Progenitor cell of endocrine pancreas (in vitro differentiated cells): ENCODE measurements around the gene DLX1. TPM values are rescaled to one million over a fixed set of nuclear protein-coding genes. Genes with fewer than 3 reads are reported as not detected.

Source experiments
- DNase-seq: peaks from one replicate; pipeline ENCODE4 v3.0.0; 2021; ENCODE audit warnings: low spot score; ENCODE audit not compliant: unreplicated experiment
- H3K27ac Mint-ChIP-seq: 2 replicates; pipeline ENCODE4 v1.8.0; 2021; ENCODE audit warnings: mild to moderate bottlenecking, moderate library complexity, mixed read lengths
- H3K27me3 Mint-ChIP-seq: 2 replicates; pipeline ENCODE4 v1.8.0; 2021; ENCODE audit warnings: mixed read lengths
- H3K36me3 Mint-ChIP-seq: 2 replicates; pipeline ENCODE4 v1.8.0; 2022; ENCODE audit warnings: mixed read lengths; ENCODE audit not compliant: insufficient read depth
- H3K4me1 Mint-ChIP-seq: 2 replicates; pipeline ENCODE4 v1.8.0; 2021; ENCODE audit warnings: low read depth, mixed read lengths
- H3K4me3 Mint-ChIP-seq: 2 replicates; pipeline ENCODE4 v1.8.0; 2021; ENCODE audit warnings: low read depth, mild to moderate bottlenecking, moderate library complexity, mixed read lengths
- H3K9me3 Mint-ChIP-seq: 2 replicates; pipeline ENCODE4 v1.8.0; 2021; ENCODE audit warnings: low read depth, mixed read lengths
- CTCF ChIP-seq: fragments of 200-600 bp; sonication (generic); IDR thresholded peaks from one replicate; pipeline ENCODE4 v1.5.0; 2021; ENCODE audit warnings: antibody characterized with exemption, mild to moderate bottlenecking; ENCODE audit not compliant: unreplicated experiment
- total RNA-seq: library from RNA; stranded (reverse); gene quantifications from 2 replicates; pipeline ENCODE4 v1.2.1, GENCODE V29; 2021

Gene DLX1
- total RNA-seq, 1 donor from 2014 or later = 1.7 TPM

DNA sequence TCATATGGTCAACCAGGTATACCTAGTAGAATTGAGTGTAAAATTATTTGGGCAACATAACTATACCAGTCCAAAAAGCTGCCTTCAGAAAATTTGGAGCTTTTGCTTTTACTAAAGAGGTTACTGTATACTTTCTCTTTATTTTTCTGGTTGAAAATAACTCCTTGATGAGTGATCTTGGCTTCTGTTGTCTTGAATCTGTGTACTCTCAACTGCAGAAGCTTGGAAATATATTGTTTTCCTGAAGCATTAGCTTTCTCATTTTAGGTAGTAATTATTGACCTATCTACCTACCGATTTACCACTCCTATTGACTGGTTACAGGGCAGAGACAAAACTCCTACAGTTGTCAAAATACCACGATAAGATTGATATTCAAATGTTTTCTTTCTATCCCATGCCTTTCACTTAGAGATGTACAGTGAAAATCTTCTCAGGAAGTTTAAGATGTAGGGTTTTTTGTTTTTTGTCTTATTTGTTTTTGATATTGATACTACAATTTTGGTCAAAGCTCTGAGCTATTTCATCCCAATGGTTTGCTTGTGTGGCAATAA lies 35.7 kb upstream of the DLX1 start:
- no peak for TF ChIP-seq CTCF
- no peak overlapping the region for H3K4me3 Mint-ChIP-seq
- no peaks in the 10 kb centered on the region for H3K9me3 Mint-ChIP-seq

DNA sequence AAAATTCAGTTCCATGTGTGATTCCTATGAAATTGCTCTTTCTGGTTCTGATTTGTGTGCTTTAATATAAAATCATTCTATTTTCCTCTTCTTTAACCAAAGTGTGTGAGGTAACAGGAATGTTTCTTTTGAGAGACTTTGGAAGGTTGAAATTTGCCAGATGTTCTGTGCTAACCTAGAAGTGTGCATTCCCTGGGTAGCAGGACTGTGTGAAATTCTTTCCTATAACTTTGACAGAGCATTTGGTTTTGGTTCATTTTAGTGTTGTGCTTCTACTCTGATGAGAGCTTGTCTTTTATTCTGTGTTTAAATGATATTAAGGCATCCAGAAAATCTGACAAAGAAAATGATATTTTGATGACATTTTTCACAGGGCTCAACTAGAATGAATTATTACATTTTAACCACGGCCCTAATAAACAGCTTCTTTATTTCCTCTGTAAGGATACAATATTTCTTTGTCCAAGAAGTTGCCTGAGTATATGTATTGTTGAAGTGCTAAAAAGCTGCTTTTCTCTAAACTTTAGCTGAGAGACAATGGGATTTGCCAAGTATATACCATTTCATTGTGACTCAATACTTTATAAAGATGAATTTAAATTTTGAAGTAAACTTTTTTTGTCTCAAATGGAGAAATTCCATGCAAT lies 34.7 kb upstream of the DLX1 start:
- H3K4me1 Mint-ChIP-seq = peaks cover 3% of the 10 kb centered on the region
- H3K4me3 Mint-ChIP-seq = no peak overlapping the region
- no peak overlapping the region for H3K27ac Mint-ChIP-seq
- DNase-seq = no peak
- no peaks in the 10 kb centered on the region for H3K36me3 Mint-ChIP-seq
- no peaks in the 10 kb centered on the region for H3K9me3 Mint-ChIP-seq
- TF ChIP-seq CTCF = no peak
- peaks cover 3% of the 10 kb centered on the region for H3K27me3 Mint-ChIP-seq

More for the DNA sequence above, 35.7 kb upstream of the DLX1 start:
- no peak for DNase-seq
- Mint-ChIP-seq H3K27me3 (peaks cover 3% of the 10 kb centered on the region), H3K27ac (no peak overlapping the region), H3K4me1 (peaks cover 3% of the 10 kb centered on the region), H3K36me3 (no peaks in the 10 kb centered on the region)

DNA sequence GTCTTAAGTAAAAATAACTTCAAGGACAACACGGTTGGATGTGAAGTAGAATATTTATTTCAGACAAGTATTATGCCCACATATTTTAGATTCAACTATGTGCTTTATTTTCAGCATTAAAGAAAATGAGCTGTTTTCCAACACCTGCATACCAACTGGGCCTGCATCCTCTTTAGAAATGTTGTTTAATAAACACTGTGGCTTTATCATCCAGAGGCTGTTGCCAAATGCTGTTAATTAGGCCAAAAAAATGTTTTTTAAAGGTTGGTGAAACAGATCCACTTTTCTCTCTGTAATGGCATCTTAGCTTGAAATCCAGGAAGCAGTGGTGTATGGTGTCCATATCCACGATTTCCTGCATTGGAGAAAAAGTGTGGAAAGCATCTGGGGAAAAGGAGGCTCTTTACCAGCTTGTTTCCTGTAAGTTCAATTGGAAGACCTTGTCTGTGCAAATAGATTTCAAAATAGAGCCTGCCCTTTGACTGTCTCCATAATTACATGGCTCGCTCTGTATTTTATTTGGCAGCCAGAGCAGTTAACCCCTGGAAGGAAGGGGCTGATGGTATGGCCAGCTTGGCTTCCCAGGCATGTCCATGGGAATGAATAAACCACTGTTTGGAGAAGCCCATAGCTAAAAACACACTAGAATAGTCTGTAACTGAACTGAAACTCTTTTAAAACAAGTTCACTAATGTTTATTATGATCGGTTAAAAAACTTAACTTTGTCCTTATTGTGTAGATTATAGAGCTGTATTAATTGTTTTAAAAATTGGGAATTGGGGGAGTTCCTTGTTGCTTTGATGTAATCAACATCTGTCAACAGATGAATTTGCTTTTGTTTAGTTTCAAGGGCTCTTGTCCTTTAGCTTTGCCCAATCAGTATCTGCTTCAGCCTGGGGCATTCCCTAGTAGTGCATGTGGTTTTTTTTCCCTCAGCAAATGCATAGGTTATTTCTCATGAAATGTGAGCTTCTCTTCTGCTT lies 33.0 kb upstream of the DLX1 start:
- H3K4me3 Mint-ChIP-seq = no peak overlapping the region

DNA sequence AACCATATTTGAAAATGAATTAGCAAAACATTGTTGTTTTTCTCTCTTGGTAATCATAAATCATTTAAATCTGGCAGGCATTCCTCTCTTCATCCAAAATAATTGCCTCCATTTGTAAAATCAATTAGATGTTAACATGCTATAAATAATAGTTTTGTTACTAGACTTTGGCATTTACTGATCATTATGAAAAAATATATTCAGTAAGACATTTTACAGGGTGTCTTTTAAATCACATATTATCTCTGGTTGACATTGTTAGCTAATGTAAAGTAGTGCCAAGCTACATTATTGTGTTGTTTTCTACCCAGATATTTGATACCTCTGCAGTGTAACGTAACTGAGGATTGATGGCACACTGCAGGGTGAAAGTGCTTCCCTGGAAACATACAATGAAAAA lies 31.8 kb upstream of the DLX1 start:
- H3K27ac Mint-ChIP-seq = no peak overlapping the region
- no peak for TF ChIP-seq CTCF
- H3K4me3 Mint-ChIP-seq = no peak overlapping the region
- peaks cover 5% of the 10 kb centered on the region for H3K27me3 Mint-ChIP-seq
- no peaks in the 10 kb centered on the region for H3K36me3 Mint-ChIP-seq
- H3K4me1 Mint-ChIP-seq = no peaks in the 10 kb centered on the region
- DNase-seq = no peak
- no peaks in the 10 kb centered on the region for H3K9me3 Mint-ChIP-seq

More for the DNA sequence above, 33.0 kb upstream of the DLX1 start:
- Mint-ChIP-seq H3K36me3 (no peaks in the 10 kb centered on the region), H3K4me1 (no peaks in the 10 kb centered on the region), H3K27ac (no peak overlapping the region), H3K9me3 (no peaks in the 10 kb centered on the region), H3K27me3 (peaks cover 5% of the 10 kb centered on the region)
- no peak for DNase-seq
- TF ChIP-seq CTCF = no peak

DNA sequence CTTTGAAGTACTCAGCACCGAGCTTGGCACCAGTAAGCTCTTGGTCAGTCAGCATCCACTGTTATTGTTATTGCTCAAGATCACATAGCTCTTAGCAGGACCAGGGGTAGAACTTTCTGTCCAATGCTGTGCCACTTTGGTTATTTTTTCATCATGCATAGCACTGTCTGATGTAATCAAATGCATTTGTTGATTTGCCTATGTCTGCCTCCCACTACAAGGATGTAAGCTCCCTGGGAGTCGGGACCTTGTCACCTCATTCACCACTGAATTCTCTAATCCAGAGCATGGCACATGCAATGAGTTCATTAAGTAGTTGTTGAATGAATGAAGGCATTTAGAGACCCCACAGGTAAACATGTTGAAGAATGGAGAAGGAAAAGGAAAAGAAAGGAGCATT lies 29.0 kb upstream of the DLX1 start:
- no peak for DNase-seq
- Mint-ChIP-seq H3K4me1 (no peaks in the 10 kb centered on the region), H3K36me3 (no peaks in the 10 kb centered on the region), H3K27me3 (peaks cover 2% of the 10 kb centered on the region), H3K27ac (no peak overlapping the region), H3K4me3 (no peak overlapping the region), H3K9me3 (no peaks in the 10 kb centered on the region)
- no peak for TF ChIP-seq CTCF
